Activated CD8-positive, alpha-beta T cell treated with anti-CD3 and anti-CD28 coated beads for 36 hours (primary cell): ENCODE results near the gene CD4. TPM values are rescaled to one million over a fixed set of nuclear protein-coding genes. Genes with fewer than 3 reads are reported as not detected.

ENCODE experiments used
- ATAC-seq: fragments of 200-7000 bp; cut with Tn5 transposase; one replicate; pipeline ENCODE4 v1.10.0; 2021; ENCODE audit warnings: mild to moderate bottlenecking, moderate library complexity
- CTCF ChIA-PET: fragments of 350-600 bp; sonication (Branson Sonifier 250); formaldehyde crosslinking; loops from one replicate; lab custom pipeline; 2021; ENCODE audit warnings: antibody characterized with exemption; lab: Charles Lee
- POLR2A ChIA-PET: fragments of 350-600 bp; sonication (Branson Sonifier 250); formaldehyde crosslinking; loops from one replicate; lab custom pipeline; 2021; ENCODE audit warnings: antibody characterized with exemption; lab: Charles Lee
- DNase-seq: peaks from one replicate; pipeline ENCODE4 v3.0.0-alpha.2; 2020
- H3K27ac Mint-ChIP-seq: one replicate; pipeline ENCODE4 v1.8.0; 2021; ENCODE audit warnings: mild to moderate bottlenecking, mixed read lengths
- H3K27me3 Mint-ChIP-seq: one replicate; pipeline ENCODE4 v1.8.0; 2021; ENCODE audit warnings: mixed read lengths
- H3K36me3 Mint-ChIP-seq: one replicate; pipeline ENCODE4 v1.8.0; 2021; ENCODE audit warnings: low read depth, mixed read lengths
- H3K4me1 Mint-ChIP-seq: one replicate; pipeline ENCODE4 v1.8.0; 2021; ENCODE audit warnings: low read depth, mixed read lengths
- H3K4me3 Mint-ChIP-seq: one replicate; pipeline ENCODE4 v1.8.0; 2021; ENCODE audit warnings: mild to moderate bottlenecking, moderate library complexity, mixed read lengths
- H3K9me3 Mint-ChIP-seq: one replicate; pipeline ENCODE4 v1.8.0; 2021; ENCODE audit warnings: mixed read lengths
- intact Hi-C: fragments of 100-400 bp; cut with micrococcal nuclease; formaldehyde crosslinking; loops from one replicate; pipeline ENCODE4 v1.10.0; 2022
- total RNA-seq, 2 experiments: library from RNA; stranded (reverse); gene quantifications; one replicate each; pipeline ENCODE4 v1.2.3, GENCODE V29; 2021
- TF ChIP-seq, protein P1 (sequence below): fragments of 200-600 bp; IDR thresholded peaks from one replicate; pipeline ENCODE4 v1.8.0; 2022; ENCODE audit warnings: antibody characterized with exemption, mild to moderate bottlenecking

Gene CD4
- total RNA-seq, 2 experiments from 2014 or later: 11.1 to 14.1 TPM

- no peaks in the 10 kb centered on the region for H3K36me3 Mint-ChIP-seq
- ChIA-PET CTCF (interaction anchor here (0.9 to 17.9 kb wide), 7 partner anchors 17 to 146 kb away, joined by 3 to 341 read pairs (median 5); partner anchors contain the start of genes CDCA3, MLF2, PTMS and SPSB2), POLR2A (interaction anchor here (0.7 to 1.5 kb wide), 5 partner anchors 22 to 141 kb away, joined by 3 to 5 read pairs (median 4); partner anchors contain the start of genes TPI1, USP5 and ZNF384)
- TF ChIP-seq, protein P1, sequence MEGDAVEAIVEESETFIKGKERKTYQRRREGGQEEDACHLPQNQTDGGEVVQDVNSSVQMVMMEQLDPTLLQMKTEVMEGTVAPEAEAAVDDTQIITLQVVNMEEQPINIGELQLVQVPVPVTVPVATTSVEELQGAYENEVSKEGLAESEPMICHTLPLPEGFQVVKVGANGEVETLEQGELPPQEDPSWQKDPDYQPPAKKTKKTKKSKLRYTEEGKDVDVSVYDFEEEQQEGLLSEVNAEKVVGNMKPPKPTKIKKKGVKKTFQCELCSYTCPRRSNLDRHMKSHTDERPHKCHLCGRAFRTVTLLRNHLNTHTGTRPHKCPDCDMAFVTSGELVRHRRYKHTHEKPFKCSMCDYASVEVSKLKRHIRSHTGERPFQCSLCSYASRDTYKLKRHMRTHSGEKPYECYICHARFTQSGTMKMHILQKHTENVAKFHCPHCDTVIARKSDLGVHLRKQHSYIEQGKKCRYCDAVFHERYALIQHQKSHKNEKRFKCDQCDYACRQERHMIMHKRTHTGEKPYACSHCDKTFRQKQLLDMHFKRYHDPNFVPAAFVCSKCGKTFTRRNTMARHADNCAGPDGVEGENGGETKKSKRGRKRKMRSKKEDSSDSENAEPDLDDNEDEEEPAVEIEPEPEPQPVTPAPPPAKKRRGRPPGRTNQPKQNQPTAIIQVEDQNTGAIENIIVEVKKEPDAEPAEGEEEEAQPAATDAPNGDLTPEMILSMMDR: no peak
- H3K4me3 Mint-ChIP-seq: peak overlapping the region; percentile 79
- H3K9me3 Mint-ChIP-seq: no peaks in the 10 kb centered on the region
- intact Hi-C loops: no loop called here
- H3K27me3 Mint-ChIP-seq: peaks cover 39% of the 10 kb centered on the region
- no peak overlapping the region for H3K27ac Mint-ChIP-seq
- peaks cover 27% of the 10 kb centered on the region for H3K4me1 Mint-ChIP-seq
- no peak for DNase-seq
- ATAC-seq: no peak
Observed at GRCh38 chr12:6830286-6830890, 41.1 kb downstream of the CD4 start.

DNA sequence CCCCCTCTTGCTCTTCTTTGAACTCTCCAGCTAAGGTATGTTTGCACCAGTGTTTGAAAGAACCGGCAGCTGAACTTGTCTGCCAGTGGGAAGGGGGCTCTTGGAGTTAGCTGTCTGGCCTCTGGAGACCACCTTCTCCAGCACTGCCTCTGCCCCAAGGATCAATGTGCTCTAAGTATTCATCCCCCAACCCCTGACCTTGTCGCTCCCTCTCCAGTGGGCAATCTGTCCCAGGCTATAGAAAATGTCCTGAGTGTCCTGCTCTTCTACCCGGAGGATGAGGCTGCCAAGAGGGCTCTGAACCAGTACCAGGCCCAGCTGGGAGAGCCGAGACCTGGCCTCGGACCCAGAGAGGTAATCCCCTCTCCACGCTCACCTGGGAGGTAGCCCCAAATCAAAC, 41.7 kb downstream of the CD4 start:
- intact Hi-C loops: no loop called here
- DNase-seq: no peak
- Mint-ChIP-seq H3K9me3 (no peaks in the 10 kb centered on the region), H3K27me3 (peaks cover 36% of the 10 kb centered on the region), H3K4me1 (peaks cover 28% of the 10 kb centered on the region), H3K27ac (no peak overlapping the region), H3K4me3 (no peak overlapping the region), H3K36me3 (no peaks in the 10 kb centered on the region)
- POLR2A ChIA-PET: interaction anchor here (1.1 to 1.5 kb wide), 3 partner anchors 21 to 142 kb away, joined by 3 to 5 read pairs (median 4); partner anchors contain the start of genes TPI1, USP5 and ZNF384
- ATAC-seq: no peak
- CTCF ChIA-PET: interaction anchor here (0.9 to 17.9 kb wide), 8 partner anchors 14 to 147 kb away, joined by 3 to 341 read pairs (median 4); partner anchors contain the start of genes CDCA3, MLF2, SPSB2 and USP5
- TF ChIP-seq, protein P1: no peak

- intact Hi-C loops: no loop called here
- Mint-ChIP-seq H3K27ac (no peak overlapping the region), H3K36me3 (no peaks in the 10 kb centered on the region), H3K27me3 (peaks cover 31% of the 10 kb centered on the region), H3K9me3 (no peaks in the 10 kb centered on the region), H3K4me3 (no peak overlapping the region), H3K4me1 (peaks cover 28% of the 10 kb centered on the region)
- CTCF ChIA-PET: interaction anchor here (1.0 to 17.9 kb wide), 8 partner anchors 12 to 75 kb away, joined by 3 to 341 read pairs (median 4); partner anchors contain the start of genes CDCA3, MLF2 and USP5
- ATAC-seq: no peak
- POLR2A ChIA-PET: interaction anchor here (1.5 kb wide), 1 partner anchor 142 kb away, joined by 4 read pairs; the partner anchor contains the start of gene ZNF384
- TF ChIP-seq, protein P1: no peak
- DNase-seq: no peak
Observed at GRCh38 chr12:6831450-6831995, 42.2 kb downstream of the CD4 start.

DNA sequence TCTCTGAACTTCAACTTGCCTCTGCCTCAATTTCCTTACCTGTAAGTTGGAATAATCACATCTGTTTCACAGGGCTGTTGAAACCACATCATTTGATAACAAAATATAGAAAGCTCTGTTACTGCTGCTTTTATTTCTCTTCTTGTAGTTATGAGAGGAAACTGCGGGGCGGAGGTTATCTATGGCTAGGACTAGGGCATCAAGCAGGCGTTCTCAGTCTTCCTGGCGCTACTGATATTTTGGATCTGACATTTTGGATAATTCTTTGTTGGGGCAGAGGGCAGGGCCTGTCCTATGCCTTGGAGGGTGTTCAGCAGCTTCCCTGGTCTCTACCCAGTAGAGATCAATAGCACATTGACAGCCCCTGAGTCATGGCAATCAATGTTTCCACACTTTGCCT, 42.8 kb downstream of the CD4 start:
- no peak overlapping the region for H3K27ac Mint-ChIP-seq
- H3K36me3 Mint-ChIP-seq: no peaks in the 10 kb centered on the region
- H3K4me3 Mint-ChIP-seq: no peak overlapping the region
- POLR2A ChIA-PET: interaction anchor here (1.5 kb wide), 1 partner anchor 143 kb away, joined by 4 read pairs; the partner anchor contains the start of gene ZNF384
- TF ChIP-seq, protein P1: no peak
- CTCF ChIA-PET: interaction anchor here (1.0 to 17.9 kb wide), 8 partner anchors 11 to 76 kb away, joined by 3 to 341 read pairs (median 3); partner anchors contain the start of genes CDCA3, MLF2, SPSB2 and USP5
- peaks cover 25% of the 10 kb centered on the region for H3K27me3 Mint-ChIP-seq
- H3K9me3 Mint-ChIP-seq: no peaks in the 10 kb centered on the region
- no peak for ATAC-seq
- peaks cover 28% of the 10 kb centered on the region for H3K4me1 Mint-ChIP-seq
- intact Hi-C loops: no loop called here
- DNase-seq: no peak
